H9 (cell line): ENCODE data around the gene TRIM2. TPM values are rescaled to one million over a fixed set of nuclear protein-coding genes. Genes with fewer than 3 reads are reported as not detected.

Experiments
- DNase-seq: peaks from one replicate; pipeline ENCODE4 v3.0.0-alpha.2; 2017
- H2AFZ ChIP-seq: one replicate; pipeline ENCODE4 v1.6.1; 2013; ENCODE audit warnings: mild to moderate bottlenecking, low read length, control low read depth, moderate library complexity
- H2AK5ac ChIP-seq: 2 replicates; pipeline ENCODE4 v1.6.1; 2013; ENCODE audit warnings: low read length, control low read depth, mixed read lengths; ENCODE audit not compliant: insufficient read length
- H2BK120ac ChIP-seq: one replicate; pipeline ENCODE4 v1.6.1; 2013; ENCODE audit warnings: low read depth, mild to moderate bottlenecking, low read length, control low read depth, inconsistent platforms; ENCODE audit not compliant: poor library complexity, severe bottlenecking
- H2BK12ac ChIP-seq: 2 replicates; pipeline ENCODE4 v1.6.1; 2013; ENCODE audit warnings: low read length, control low read depth, mixed read lengths, low read depth; ENCODE audit not compliant: insufficient read length
- H2BK15ac ChIP-seq: 2 replicates; pipeline ENCODE4 v1.6.1; 2013; ENCODE audit warnings: low read depth, low read length, control low read depth
- H2BK20ac ChIP-seq: one replicate; pipeline ENCODE4 v1.6.1; 2013; ENCODE audit warnings: low read depth, mild to moderate bottlenecking, low read length, control low read depth, inconsistent platforms; ENCODE audit not compliant: poor library complexity, severe bottlenecking
- H2BK5ac ChIP-seq: 2 replicates; pipeline ENCODE4 v1.6.1; 2013; ENCODE audit warnings: low read length, control low read depth, mixed read lengths; ENCODE audit not compliant: insufficient read length
- H3K14ac ChIP-seq: 2 replicates; pipeline ENCODE4 v1.6.1; 2013; ENCODE audit warnings: low read length, control low read depth; ENCODE audit not compliant: insufficient read depth
- H3K18ac ChIP-seq: 2 replicates; pipeline ENCODE4 v1.6.1; 2013; ENCODE audit warnings: low read depth, mild to moderate bottlenecking, mixed read lengths, low read length, control low read depth; ENCODE audit not compliant: insufficient read length
- H3K23ac ChIP-seq: 2 replicates; pipeline ENCODE4 v1.6.1; 2013; ENCODE audit warnings: low read length, control low read depth, mixed read lengths, low read depth; ENCODE audit not compliant: insufficient read length
- H3K23me2 ChIP-seq: 2 replicates; pipeline ENCODE4 v1.6.1; 2013; ENCODE audit warnings: low read depth, mild to moderate bottlenecking, mixed read lengths, low read length, control low read depth; ENCODE audit not compliant: insufficient read length, poor library complexity, severe bottlenecking
- H3K27ac ChIP-seq: 2 replicates; pipeline ENCODE4 v1.5.1; 2013; ENCODE audit warnings: low read length, control low read depth, mixed read lengths, low read depth; ENCODE audit not compliant: insufficient read length
- H3K27me3 ChIP-seq: 2 replicates; pipeline ENCODE4 v1.6.1; 2013; ENCODE audit warnings: low read length, control low read depth, inconsistent platforms; ENCODE audit not compliant: insufficient read depth
- H3K4ac ChIP-seq: 2 replicates; pipeline ENCODE4 v1.6.1; 2013; ENCODE audit warnings: low read depth, mild to moderate bottlenecking, control low read depth, inconsistent platforms, low read length, moderate library complexity
- H3K4me1 ChIP-seq: 2 replicates; pipeline ENCODE4 v1.6.1; 2013; ENCODE audit warnings: low read length, control low read depth, inconsistent platforms; ENCODE audit not compliant: insufficient read depth
- H3K4me2 ChIP-seq: 2 replicates; pipeline ENCODE4 v1.6.1; 2013; ENCODE audit warnings: low read length, control low read depth, mixed read lengths; ENCODE audit not compliant: insufficient read length, insufficient read depth
- H3K56ac ChIP-seq: 2 replicates; pipeline ENCODE4 v1.6.1; 2013; ENCODE audit warnings: low read depth, mild to moderate bottlenecking, mixed read lengths, low read length, control low read depth; ENCODE audit not compliant: insufficient read length
- H3K79me1 ChIP-seq: 2 replicates; pipeline ENCODE4 v1.6.1; 2013; ENCODE audit warnings: low read depth, mild to moderate bottlenecking, moderate library complexity, low read length, control low read depth, inconsistent platforms; ENCODE audit not compliant: insufficient read depth, poor library complexity, severe bottlenecking
- H3K79me2 ChIP-seq: 2 replicates; pipeline ENCODE4 v1.6.1; 2013; ENCODE audit warnings: low read length, control low read depth, inconsistent platforms; ENCODE audit not compliant: insufficient read depth
- H3K9ac ChIP-seq: 2 replicates; pipeline ENCODE4 v1.6.1; 2013; ENCODE audit warnings: low read length, control low read depth, mixed read lengths; ENCODE audit not compliant: insufficient read length; ENCODE audit errors: extremely low read depth
- H3K9me3 ChIP-seq: one replicate; pipeline ENCODE4 v1.6.1; 2013; ENCODE audit warnings: low read depth, low read length, inconsistent platforms; ENCODE audit not compliant: control insufficient read depth
- H3T11ph ChIP-seq: one replicate; pipeline ENCODE4 v1.6.1; 2013; ENCODE audit warnings: mild to moderate bottlenecking, low read length, control low read depth, inconsistent platforms
- H4K20me1 ChIP-seq: one replicate; pipeline ENCODE4 v1.6.1; 2013; ENCODE audit not compliant: control insufficient read depth, insufficient read length, insufficient read depth
- H4K5ac ChIP-seq: 2 replicates; pipeline ENCODE4 v1.6.1; 2013; ENCODE audit warnings: low read depth, mild to moderate bottlenecking, mixed read lengths, low read length, control low read depth; ENCODE audit not compliant: insufficient read length
- H4K8ac ChIP-seq: replicated peaks from 2 replicates; pipeline ENCODE4 v1.6.1; 2013; ENCODE audit warnings: low read length, control low read depth, mixed read lengths, low read depth; ENCODE audit not compliant: insufficient read length
- H4K91ac ChIP-seq: 2 replicates; pipeline ENCODE4 v1.6.1; 2013; ENCODE audit warnings: low read depth, mild to moderate bottlenecking, moderate library complexity, mixed read lengths, low read length, control low read depth; ENCODE audit not compliant: insufficient read length
- H3K27ac Mint-ChIP-seq, 3 experiments: 2 replicates in 2 of 3; 3 replicates in 1 of 3; pipeline ENCODE4 v1.8.0; 2020 to 2021; ENCODE audit warnings: mixed read lengths in 3 of 3, mild to moderate bottlenecking in 1 of 3, moderate library complexity in 1 of 3
- H3K27me3 Mint-ChIP-seq: 2 replicates; pipeline ENCODE4 v1.8.0; 2021; ENCODE audit warnings: low read depth, mild to moderate bottlenecking, moderate library complexity, mixed read lengths
- H3K36me3 Mint-ChIP-seq, 3 experiments: 2 replicates in 2 of 3; 3 replicates in 1 of 3; pipeline ENCODE4 v1.8.0; 2020 to 2021; ENCODE audit warnings: low read depth in 3 of 3, mixed read lengths in 3 of 3; ENCODE audit not compliant: insufficient read depth in 1 of 3
- H3K4me1 Mint-ChIP-seq, 2 experiments: 2 replicates each; pipeline ENCODE4 v1.8.0; 2020; ENCODE audit warnings: mixed read lengths in 2 of 2
- H3K4me3 Mint-ChIP-seq, 2 experiments: 2 replicates in 1 of 2; 3 replicates in 1 of 2; pipeline ENCODE4 v1.8.0; 2020 to 2021; ENCODE audit warnings: mild to moderate bottlenecking in 2 of 2, mixed read lengths in 2 of 2, moderate library complexity in 1 of 2
- H3K9me3 Mint-ChIP-seq, 2 experiments: 2 replicates in 1 of 2; 3 replicates in 1 of 2; pipeline ENCODE4 v1.8.0; 2020; ENCODE audit warnings: mild to moderate bottlenecking in 2 of 2, mixed read lengths in 2 of 2, moderate library complexity in 1 of 2
- CTCF ChIP-seq: fragments of 200-600 bp; sonication (generic); conservative IDR thresholded peaks from 3 replicates; pipeline ENCODE4 v1.8.0; 2021; ENCODE audit warnings: antibody characterized with exemption, mild to moderate bottlenecking
- WGBS: extraction: QIAGEN DNeasy Blood & Tissue Kit; methylation state at CpG from one replicate; pipeline ENCODE4 v1.1.7; 2013; ENCODE audit warnings: missing lambda C conversion rate, low lambda C conversion rate, mixed read lengths; ENCODE audit not compliant: insufficient read length; ENCODE audit errors: extremely low coverage; 5-methylcytosine and 5-hydroxymethylcytosine counted together
- total RNA-seq: library from RNA; stranded (reverse); gene quantifications from 2 replicates; pipeline ENCODE4 v1.2.1, GENCODE V29; 2021

TRIM2 gene
- total RNA-seq, 1 experiment from 2014 or later = 28.9 TPM

GRCh38 chr4:153155686-153156085 lies 48.6 kb upstream of the TRIM2 start:
- H3K4ac ChIP-seq = no peak overlapping the region
- no peak overlapping the region for H3K56ac ChIP-seq
- H2AFZ ChIP-seq = no peak overlapping the region
- no peak overlapping the region for H3K4me2 ChIP-seq
- no peak overlapping the region for H2BK20ac ChIP-seq
- H3K27me3 ChIP-seq = peaks cover 16% of the 10 kb centered on the region; the same call in 1 of the 2 replicates
- H3K4me3 Mint-ChIP-seq = no peak overlapping the region
- no peaks in the 10 kb centered on the region for H3K79me1 ChIP-seq
- H2BK120ac ChIP-seq = no peak overlapping the region
- no peak overlapping the region for H3K23ac ChIP-seq
- no peak overlapping the region for H2BK5ac ChIP-seq
- no peak overlapping the region for H3K18ac ChIP-seq
- no peaks in the 10 kb centered on the region for H3K9me3 ChIP-seq
- H3T11ph ChIP-seq = no peak overlapping the region
- no peaks in the 10 kb centered on the region for H3K4me1 ChIP-seq
- peaks cover 0 to 5% of the 10 kb centered on the region in 2 experiments; a peak in 1 of 5 replicates for H3K9me3 Mint-ChIP-seq
- no peak overlapping the region for H2AK5ac ChIP-seq
- peaks cover 30 to 52% of the 10 kb centered on the region in 2 experiments for H3K4me1 Mint-ChIP-seq
- H4K8ac ChIP-seq = no peak overlapping the region
- no peak overlapping the region for H2BK15ac ChIP-seq
- H3K14ac ChIP-seq = no peak overlapping the region
- H3K9ac ChIP-seq = no peak overlapping the region
- no peak for TF ChIP-seq CTCF
- H3K27ac ChIP-seq = no peak overlapping the region
- no peaks in the 10 kb centered on the region for H3K36me3 Mint-ChIP-seq
- H4K5ac ChIP-seq = no peak overlapping the region
- WGBS = no CpG with 5 or more reads among the region's 1 CpG
- H3K23me2 ChIP-seq = peaks cover 17% of the 10 kb centered on the region
- no peak overlapping the region for H3K27ac Mint-ChIP-seq
- no peak overlapping the region for H4K91ac ChIP-seq
- DNase-seq = no peak
- no peaks in the 10 kb centered on the region for H3K79me2 ChIP-seq
- H2BK12ac ChIP-seq = no peak overlapping the region
- peaks cover 84% of the 10 kb centered on the region for H3K27me3 Mint-ChIP-seq
- H4K20me1 ChIP-seq = no peaks in the 10 kb centered on the region
